ENCODE results near the gene TNFRSF14. TPM values are rescaled to one million over a fixed set of nuclear protein-coding genes. Genes with fewer than 3 reads are reported as not detected.
"Not testable (repeated sequence)": the region's sequence is repeated elsewhere in the genome, so short reads cannot be mapped to it uniquely, and the experiment has no call there.

TNFRSF14 gene
- total and polyA plus RNA-seq, 9 of the 15 experiments (the other 6 are each of a cell fraction or from before 2014, with no cell fraction given) = 0.11 to 2.3 (median 0.68) TPM; not detected in 2

DNA sequence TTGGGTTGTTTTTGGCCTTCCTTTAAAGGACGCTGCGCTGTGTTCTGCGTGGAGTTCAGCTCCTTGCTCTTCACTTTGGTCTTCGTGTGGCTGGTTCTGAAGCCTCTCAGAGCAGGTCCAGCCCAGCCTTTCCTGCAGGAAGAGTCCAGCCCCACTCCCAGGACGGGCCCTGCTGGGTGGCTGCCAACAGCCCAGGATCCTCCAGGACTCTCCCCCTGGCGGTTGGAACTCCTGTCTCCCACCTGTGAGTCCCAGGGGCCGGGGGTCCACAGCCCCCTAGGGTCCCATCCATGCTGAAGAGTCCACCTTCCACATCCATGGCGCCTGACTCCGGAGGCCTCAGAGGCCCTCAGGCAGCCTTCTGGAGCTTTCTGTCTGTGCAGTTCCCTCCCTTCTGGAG, 4.6 kb upstream of the TNFRSF14 start:
- H3K4me2 ChIP-seq (ENCODE audit: insufficient read depth, low read length); CTCF ChIA-PET (ENCODE audit: low intra/inter-chr PET ratio); H3K79me2 ChIP-seq (ENCODE audit: control insufficient read depth, insufficient read depth, low read length); H3K36me3 ChIP-seq (ENCODE audit: control insufficient read depth, insufficient read depth, low read length); H4K20me1 ChIP-seq (replicated peaks; ENCODE audit: control insufficient read depth, insufficient read depth, low read length); BruUV-seq (replicated peaks); H3K9me3 ChIP-seq (replicated peaks; ENCODE audit: control insufficient read depth, insufficient read depth, low read depth, low read length); H3K4me3 ChIP-seq; H3K9me1 ChIP-seq (ENCODE audit: control insufficient read depth, insufficient read depth, low read length); H2AFZ ChIP-seq (ENCODE audit: low read depth, low read length); intact Hi-C loops (cut with micrococcal nuclease); H3K27me3 ChIP-seq (ENCODE audit: control insufficient read depth in 2 of 2, insufficient read depth in 2 of 2, low read length in 2 of 2); DNase-seq (ENCODE audit: extremely low read depth in 1 of 4, low spot score in 3 of 4); H3K27ac ChIP-seq (ENCODE audit: extremely low read depth, low read depth, low read length); in situ Hi-C loops (cut with MboI); ATAC-seq: not testable (repeated sequence)
- H3K4me1 ChIP-seq (replicated peaks in 1 of 2; ENCODE audit: control insufficient read depth in 2 of 2, insufficient read depth in 2 of 2, low read length in 2 of 2) = peaks cover 36 to 74% of the 10 kb centered on the region in 2 experiments
- peak; percentile 78 for FAIRE-seq
- peak; percentile 19; the same call in 1 of the 2 replicates for TF ChIP-seq NFIC (IDR thresholded peaks at IDR 0.05)
- TF ChIP-seq ZBTB7A (IDR thresholded peaks at IDR 0.05; ENCODE audit: borderline replicate concordance, control insufficient read depth, low read depth, low read length) = 0 out of 2 replicates have a peak, but pooled peaks have one; percentile 45
- peak overlapping the region in 1 of 2 experiments; percentile 35; a peak in 2 of 4 replicates for H3K9ac ChIP-seq (ENCODE audit: insufficient read depth in 1 of 2, low read depth in 2 of 2, low read length in 2 of 2)
- POLR2A ChIA-PET = interaction anchor here (1.0 kb wide), 1 partner anchor 144 kb away, joined by 3 read pairs; no protein-coding TSS in a partner anchor
- WGBS (ENCODE audit: insufficient coverage, low coverage, missing lambda C conversion rate) = 56% methylated on average over 7 of the region's 9 CpGs

DNA sequence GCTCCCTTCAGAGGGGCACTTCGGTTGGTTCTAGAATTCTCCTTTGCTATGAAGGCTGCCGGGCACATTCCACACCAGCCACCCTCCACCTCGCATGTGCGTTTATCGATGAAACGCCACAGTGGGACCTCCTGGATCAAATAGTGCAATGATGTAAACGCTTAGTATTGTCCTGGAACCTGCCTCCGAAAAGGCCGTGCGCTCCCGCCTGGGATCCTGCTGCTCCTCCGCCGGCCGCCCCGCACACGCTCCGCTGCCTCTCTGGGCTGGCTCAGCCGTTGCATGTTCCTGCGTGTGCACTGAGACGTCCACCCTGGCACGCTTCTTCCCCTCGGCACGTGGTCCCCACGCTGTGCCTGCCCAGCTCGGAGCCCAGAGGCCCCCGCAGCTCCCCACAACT, 4.0 kb upstream of the TNFRSF14 start:
- Histone ChIP-seq H3K79me2 (ENCODE audit: control insufficient read depth, insufficient read depth, low read length) (peaks cover 6% of the 10 kb centered on the region; the same call in 1 of the 3 replicates), H3K27me3 (ENCODE audit: control insufficient read depth in 2 of 2, insufficient read depth in 2 of 2, low read length in 2 of 2) (no peaks in the 10 kb centered on the region), H2AFZ (ENCODE audit: low read depth, low read length) (no peak overlapping the region), H3K4me2 (ENCODE audit: insufficient read depth, low read length) (no peak overlapping the region), H3K36me3 (ENCODE audit: control insufficient read depth, insufficient read depth, low read length) (no peaks in the 10 kb centered on the region), H3K4me1 (replicated peaks in 1 of 2; ENCODE audit: control insufficient read depth in 2 of 2, insufficient read depth in 2 of 2, low read length in 2 of 2) (peaks cover 39 to 74% of the 10 kb centered on the region in 2 experiments), H3K27ac (ENCODE audit: extremely low read depth, low read depth, low read length) (no peak overlapping the region), H3K9me3 (replicated peaks; ENCODE audit: control insufficient read depth, insufficient read depth, low read depth, low read length) (no peaks in the 10 kb centered on the region), H3K9me1 (ENCODE audit: control insufficient read depth, insufficient read depth, low read length) (no peaks in the 10 kb centered on the region), H4K20me1 (replicated peaks; ENCODE audit: control insufficient read depth, insufficient read depth, low read length) (no peaks in the 10 kb centered on the region), H3K9ac (ENCODE audit: insufficient read depth in 1 of 2, low read depth in 2 of 2, low read length in 2 of 2) (peak overlapping the region in 1 of 2 experiments; percentile 52; a peak in 2 of 4 replicates), H3K4me3 (no peak overlapping the region)
- WGBS (ENCODE audit: insufficient coverage, low coverage, missing lambda C conversion rate) = 69% methylated on average over 26 of the region's 26 CpGs
- TF ChIP-seq NR2F6 (CRISPR knock-in tag; IDR thresholded peaks at IDR 0.05) (no peak), ZC3H4 (CRISPR knock-in tag; IDR thresholded peaks at IDR 0.05; ENCODE audit: borderline replicate concordance) (no peak)
- TF ChIP-seq, protein P1, sequence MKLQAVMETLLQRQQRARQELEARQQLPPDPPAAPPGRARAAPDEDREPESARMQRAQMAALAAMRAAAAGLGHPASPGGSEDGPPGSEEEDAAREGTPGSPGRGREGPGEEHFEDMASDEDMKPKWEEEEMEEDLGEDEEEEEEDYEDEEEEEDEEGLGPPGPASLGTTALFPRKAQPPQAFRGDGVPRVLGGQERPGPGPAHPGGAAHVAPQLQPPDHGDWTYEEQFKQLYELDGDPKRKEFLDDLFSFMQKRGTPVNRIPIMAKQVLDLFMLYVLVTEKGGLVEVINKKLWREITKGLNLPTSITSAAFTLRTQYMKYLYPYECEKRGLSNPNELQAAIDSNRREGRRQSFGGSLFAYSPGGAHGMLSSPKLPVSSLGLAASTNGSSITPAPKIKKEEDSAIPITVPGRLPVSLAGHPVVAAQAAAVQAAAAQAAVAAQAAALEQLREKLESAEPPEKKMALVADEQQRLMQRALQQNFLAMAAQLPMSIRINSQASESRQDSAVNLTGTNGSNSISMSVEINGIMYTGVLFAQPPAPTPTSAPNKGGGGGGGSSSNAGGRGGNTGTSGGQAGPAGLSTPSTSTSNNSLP (IDR thresholded peaks at IDR 0.05; ENCODE audit: borderline replicate concordance, low read depth, low read length) = no peak
- TF ChIP-seq, protein P2, sequence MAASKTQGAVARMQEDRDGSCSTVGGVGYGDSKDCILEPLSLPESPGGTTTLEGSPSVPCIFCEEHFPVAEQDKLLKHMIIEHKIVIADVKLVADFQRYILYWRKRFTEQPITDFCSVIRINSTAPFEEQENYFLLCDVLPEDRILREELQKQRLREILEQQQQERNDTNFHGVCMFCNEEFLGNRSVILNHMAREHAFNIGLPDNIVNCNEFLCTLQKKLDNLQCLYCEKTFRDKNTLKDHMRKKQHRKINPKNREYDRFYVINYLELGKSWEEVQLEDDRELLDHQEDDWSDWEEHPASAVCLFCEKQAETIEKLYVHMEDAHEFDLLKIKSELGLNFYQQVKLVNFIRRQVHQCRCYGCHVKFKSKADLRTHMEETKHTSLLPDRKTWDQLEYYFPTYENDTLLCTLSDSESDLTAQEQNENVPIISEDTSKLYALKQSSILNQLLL (CRISPR knock-in tag; IDR thresholded peaks at IDR 0.05; ENCODE audit: borderline replicate concordance) = no peak
- intact Hi-C loops (cut with micrococcal nuclease) (no loop called here), in situ Hi-C loops (cut with MboI) (no loop called here)
- CTCF ChIA-PET (ENCODE audit: low intra/inter-chr PET ratio) = no interaction called here
- DNase-seq (ENCODE audit: extremely low read depth in 1 of 4, low spot score in 3 of 4) (no peak), ATAC-seq (no peak), FAIRE-seq (no peak)
- POLR2A ChIA-PET = interaction anchor here (1.0 kb wide), 1 partner anchor 145 kb away, joined by 3 read pairs; no protein-coding TSS in a partner anchor
- BruUV-seq (replicated peaks) = no TSS peak
